T-cell (primary cell): ENCODE results near the gene RAB36. TPM values are rescaled to one million over a fixed set of nuclear protein-coding genes. Genes with fewer than 3 reads are reported as not detected.

Source experiments
- ATAC-seq, 4 experiments: fragments of 200-7000 bp in 3 of 4; fragments of 150-1000 bp in 1 of 4; cut with Tn5 transposase; replicated peaks in 1 of 4; 1 replicate in 3 of 4; 2 replicates in 1 of 4; pipeline ENCODE4 v1.10.0; 2021; ENCODE audit warnings: moderate library complexity in 3 of 4, mild to moderate bottlenecking in 2 of 4, moderate number of reproducible peaks in 1 of 4
- CTCF ChIA-PET, 2 donors: fragments of 300-600 bp; sonication (Branson Sonifier 250); formaldehyde crosslinking; loops; one replicate each; lab custom pipeline; 2022; ENCODE audit warnings: antibody characterized with exemption in 2 of 2; lab: Charles Lee
- POLR2A ChIA-PET, 2 donors: fragments of 300-600 bp; sonication (Branson Sonifier 250); formaldehyde crosslinking; loops; one replicate each; lab custom pipeline; 2022; ENCODE audit warnings: antibody characterized with exemption in 2 of 2; lab: Charles Lee
- DNase-seq, 35 experiments: peaks; one replicate each; pipeline versions ENCODE4 v3.0.0 to v3.0.0-alpha.2; 2013 to 2023
- H3K27ac ChIP-seq: one replicate; pipeline ENCODE4 v1.5.1; 2013; ENCODE audit warnings: low read length
- H3K27me3 ChIP-seq, 2 experiments: replicated peaks in 1 of 2; 1 replicate in 1 of 2; 2 replicates in 1 of 2; pipeline versions ENCODE4 v1.6.1 to v1.7.0; 2013; ENCODE audit warnings: low read length in 1 of 2, mixed read lengths in 1 of 2; ENCODE audit not compliant: control insufficient read depth in 2 of 2, insufficient read depth in 2 of 2; ENCODE audit errors: extremely low read depth in 1 of 2
- H3K36me3 ChIP-seq, 2 donors: 1 replicate in 1 of 2; 2 replicates in 1 of 2; pipeline versions ENCODE4 v1.6.1 to v1.7.0; 2013; ENCODE audit warnings: low read length in 1 of 2; ENCODE audit not compliant: control insufficient read depth in 2 of 2, insufficient read depth in 1 of 2; ENCODE audit errors: extremely low read depth in 1 of 2
- H3K4me1 ChIP-seq, 2 experiments: 1 replicate in 1 of 2; 2 replicates in 1 of 2; pipeline versions ENCODE4 v1.6.1 to v1.7.0; 2013; ENCODE audit warnings: low read length in 2 of 2, mixed read lengths in 1 of 2; ENCODE audit not compliant: insufficient read depth in 2 of 2, control insufficient read depth in 1 of 2; ENCODE audit errors: extremely low read depth in 1 of 2
- H3K4me3 ChIP-seq, 2 donors: 1 replicate in 1 of 2; 2 replicates in 1 of 2; pipeline versions ENCODE4 v1.5.1 to v1.7.0; 2013; ENCODE audit warnings: mild to moderate bottlenecking in 2 of 2, low read length in 1 of 2, moderate library complexity in 1 of 2; ENCODE audit not compliant: control insufficient read depth in 1 of 2; ENCODE audit errors: extremely low read depth in 1 of 2
- H3K9me3 ChIP-seq: 2 replicates; pipeline ENCODE4 v1.7.0; 2013
- H3K27ac Mint-ChIP-seq, 2 donors: one replicate each; pipeline ENCODE4 v1.8.0; 2020 to 2021; ENCODE audit warnings: mild to moderate bottlenecking in 2 of 2, mixed read lengths in 2 of 2
- H3K27me3 Mint-ChIP-seq, 2 donors: one replicate each; pipeline ENCODE4 v1.8.0; 2021 to 2022; ENCODE audit warnings: mixed read lengths in 2 of 2
- H3K36me3 Mint-ChIP-seq: one replicate; pipeline ENCODE4 v1.8.0; 2021; ENCODE audit warnings: mixed read lengths
- H3K4me1 Mint-ChIP-seq, 3 donors: one replicate each; pipeline ENCODE4 v1.8.0; 2020 to 2022; ENCODE audit warnings: mixed read lengths in 3 of 3, mild to moderate bottlenecking in 1 of 3
- H3K4me3 Mint-ChIP-seq, 3 donors: one replicate each; pipeline ENCODE4 v1.8.0; 2020 to 2022; ENCODE audit warnings: mild to moderate bottlenecking in 3 of 3, mixed read lengths in 3 of 3, moderate library complexity in 3 of 3
- H3K9me3 Mint-ChIP-seq, 3 donors: one replicate each; pipeline ENCODE4 v1.8.0; 2020 to 2022; ENCODE audit warnings: mixed read lengths in 3 of 3
- WGBS: methylation state at CpG from one replicate; pipeline ENCODE4 v1.1.5; 2013; ENCODE audit warnings: missing lambda C conversion rate; ENCODE audit not compliant: insufficient coverage; 5-methylcytosine and 5-hydroxymethylcytosine counted together
- total RNA-seq, 35 experiments: library from RNA in 6 of 35; stranded (reverse) in 6 of 35; fragments of 120-200 nt in 1 of 35; gene quantifications; one replicate each; pipeline versions ENCODE4 v1.2.1 to v1.2.4 and lab custom pipeline; 2013 to 2026

Gene RAB36
- total RNA-seq, 5 donors from 2014 or later (not counting 1 experiment from before 2014, with no cell fraction given) = 0.18 to 1.8 (median 0.47) TPM

- Histone ChIP-seq H3K4me3 (no peak overlapping the region), H3K27me3 (peaks cover 0 to 9% of the 10 kb centered on the region in 2 experiments), H3K27ac (peak overlapping the region; percentile 88), H3K9me3 (no peaks in the 10 kb centered on the region), H3K36me3 (no peaks in the 10 kb centered on the region), H3K4me1 (peaks cover 6 to 18% of the 10 kb centered on the region in 2 experiments)
- ChIA-PET CTCF (interaction anchor here in 1 of 2 donors (0.6 to 1.4 kb wide), 2 partner anchors 13 to 54 kb away, joined by 3 read pairs; no protein-coding TSS in a partner anchor), POLR2A (no interaction called here)
- H3K27ac Mint-ChIP-seq = peak overlapping the region; percentile 71 to 94
- no peak for ATAC-seq
- no peak for DNase-seq
- no peaks in the 10 kb centered on the region for H3K9me3 Mint-ChIP-seq
- 98% methylated on average over 4 of the region's 7 CpGs for WGBS
- peaks cover 11 to 23% (median 14%) of the 10 kb centered on the region in 3 donors for H3K4me1 Mint-ChIP-seq
- H3K36me3 Mint-ChIP-seq = no peaks in the 10 kb centered on the region
- H3K4me3 Mint-ChIP-seq = peak overlapping the region in 1 of 3 donors; percentile 20
- no peaks in the 10 kb centered on the region for H3K27me3 Mint-ChIP-seq
Measured at GRCh38 chr22:23120415-23120899, 24.8 kb upstream of the RAB36 start.

DNA sequence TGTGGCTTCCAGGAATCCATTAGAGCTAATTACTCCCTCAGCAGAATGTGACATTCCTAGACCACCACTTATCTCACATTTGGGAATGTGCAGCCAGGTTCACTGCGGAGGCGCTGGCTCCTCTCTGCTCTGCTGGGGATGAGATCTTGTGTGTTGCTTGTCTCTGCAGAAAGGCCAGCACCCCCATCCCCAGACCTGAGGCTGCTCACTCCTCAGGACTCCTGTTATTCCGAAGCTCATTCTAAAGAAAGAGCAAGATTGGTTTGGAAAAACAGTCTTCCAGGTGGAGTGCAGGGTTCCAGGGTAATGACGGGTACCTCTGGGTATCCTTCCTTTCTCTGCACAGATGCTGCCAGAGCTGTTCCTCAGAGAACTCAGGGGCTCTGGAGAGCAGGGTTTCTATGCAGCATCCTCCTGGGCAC, 24.3 kb upstream of the RAB36 start:
- Mint-ChIP-seq H3K36me3 (no peaks in the 10 kb centered on the region), H3K9me3 (no peaks in the 10 kb centered on the region), H3K27me3 (no peaks in the 10 kb centered on the region), H3K4me3 (peak overlapping the region in 1 of 3 donors; percentile 20), H3K27ac (peak overlapping the region in 1 of 2 donors; percentile 71), H3K4me1 (peaks cover 11 to 23% (median 14%) of the 10 kb centered on the region in 3 donors)
- Histone ChIP-seq H3K4me3 (no peak overlapping the region), H3K27ac (no peak overlapping the region), H3K36me3 (no peaks in the 10 kb centered on the region), H3K9me3 (no peaks in the 10 kb centered on the region), H3K4me1 (peaks cover 6 to 18% of the 10 kb centered on the region in 2 experiments), H3K27me3 (peaks cover 0 to 9% of the 10 kb centered on the region in 2 experiments)
- ChIA-PET POLR2A (interaction anchor here in 1 of 2 donors (0.7 kb wide), 1 partner anchor 60 kb away, joined by 5 read pairs; no protein-coding TSS in a partner anchor), CTCF (no interaction called here)
- ATAC-seq (no peak), DNase-seq (no peak)
- WGBS = 94% methylated on average over 1 of the region's 4 CpGs

DNA sequence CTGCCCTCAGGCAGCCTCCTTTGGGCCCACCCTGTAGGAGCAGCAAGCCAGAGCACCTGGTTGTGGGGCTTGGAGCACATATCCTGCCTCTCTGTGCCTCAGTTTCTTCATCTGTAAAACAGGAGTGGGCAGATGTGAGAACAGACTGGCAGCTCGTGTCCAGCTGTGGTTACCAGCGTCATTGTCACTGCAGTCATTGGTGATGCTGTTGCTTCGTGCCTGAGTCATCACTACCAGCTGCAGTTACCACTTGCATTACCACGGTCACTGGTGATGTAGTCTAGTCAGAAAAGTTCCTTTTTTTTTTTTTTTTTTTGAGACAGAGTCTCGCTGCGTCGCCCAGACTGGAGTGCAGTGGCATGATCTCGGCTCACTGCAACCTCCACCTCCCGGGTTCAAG, 23.9 kb upstream of the RAB36 start:
- 68% methylated on average over 4 of the region's 9 CpGs for WGBS
- Mint-ChIP-seq H3K4me3 (no peak overlapping the region), H3K27ac (no peak overlapping the region), H3K9me3 (no peaks in the 10 kb centered on the region), H3K36me3 (no peaks in the 10 kb centered on the region), H3K4me1 (peaks cover 11 to 23% (median 14%) of the 10 kb centered on the region in 3 donors), H3K27me3 (no peaks in the 10 kb centered on the region)
- H3K36me3 ChIP-seq = no peaks in the 10 kb centered on the region
- no peak for ATAC-seq
- H3K9me3 ChIP-seq = no peaks in the 10 kb centered on the region
- H3K4me1 ChIP-seq = peaks cover 6 to 18% of the 10 kb centered on the region in 2 experiments
- no peak for DNase-seq
- peaks cover 0 to 9% of the 10 kb centered on the region in 2 experiments for H3K27me3 ChIP-seq
- ChIA-PET CTCF (interaction anchor here in 1 of 2 donors (0.7 kb wide), 1 partner anchor 193 kb away, joined by 4 read pairs; no protein-coding TSS in a partner anchor), POLR2A (interaction anchor here in 1 of 2 donors (0.7 kb wide), 1 partner anchor 60 kb away, joined by 5 read pairs; no protein-coding TSS in a partner anchor)
- H3K27ac ChIP-seq = no peak overlapping the region
- no peak overlapping the region for H3K4me3 ChIP-seq

- H3K36me3 Mint-ChIP-seq = no peaks in the 10 kb centered on the region
- POLR2A ChIA-PET = no interaction called here
- H3K4me1 Mint-ChIP-seq = peaks cover 11 to 23% (median 14%) of the 10 kb centered on the region in 3 donors
- H3K9me3 ChIP-seq = no peaks in the 10 kb centered on the region
- H3K27me3 Mint-ChIP-seq = no peaks in the 10 kb centered on the region
- WGBS = 77% methylated on average over 13 of the region's 13 CpGs
- DNase-seq = no peak
- no peaks in the 10 kb centered on the region for H3K9me3 Mint-ChIP-seq
- no peaks in the 10 kb centered on the region for H3K36me3 ChIP-seq
- no peak overlapping the region for H3K4me3 Mint-ChIP-seq
- H3K4me1 ChIP-seq = peaks cover 6 to 18% of the 10 kb centered on the region in 2 experiments
- no peak overlapping the region for H3K27ac Mint-ChIP-seq
- ATAC-seq = no peak
- no peak overlapping the region for H3K27ac ChIP-seq
- H3K4me3 ChIP-seq = no peak overlapping the region
- CTCF ChIA-PET = interaction anchor here (0.7 to 0.8 kb wide), 3 partner anchors 159 to 192 kb away, joined by 3 to 4 read pairs (median 3); no protein-coding TSS in a partner anchor
- H3K27me3 ChIP-seq = peaks cover 0 to 12% of the 10 kb centered on the region in 2 experiments
Measured at GRCh38 chr22:23122216-23122957, 22.9 kb upstream of the RAB36 start.

GRCh38 chr22:23122992-23123803, 22.1 kb upstream of the RAB36 start:
- POLR2A ChIA-PET = no interaction called here
- no peaks in the 10 kb centered on the region for H3K36me3 Mint-ChIP-seq
- Histone ChIP-seq H3K4me1 (peaks cover 6 to 19% of the 10 kb centered on the region in 2 experiments), H3K4me3 (no peak overlapping the region), H3K27ac (no peak overlapping the region), H3K27me3 (peaks cover 0 to 13% of the 10 kb centered on the region in 2 experiments), H3K36me3 (no peaks in the 10 kb centered on the region), H3K9me3 (no peaks in the 10 kb centered on the region)
- no peaks in the 10 kb centered on the region for H3K27me3 Mint-ChIP-seq
- no peak for ATAC-seq
- DNase-seq = no peak
- CTCF ChIA-PET = interaction anchor here in 1 of 2 donors (0.7 to 1.1 kb wide), 5 partner anchors 22 to 239 kb away, joined by 3 to 4 read pairs (median 3); no protein-coding TSS in a partner anchor
- no peak overlapping the region for H3K27ac Mint-ChIP-seq
- WGBS = 96% methylated on average over 24 of the region's 26 CpGs
- no peak overlapping the region for H3K4me3 Mint-ChIP-seq
- peaks cover 11 to 24% (median 14%) of the 10 kb centered on the region in 3 donors for H3K4me1 Mint-ChIP-seq
- H3K9me3 Mint-ChIP-seq = no peaks in the 10 kb centered on the region
